ENCODE data around the gene ACTRT2. TPM values are rescaled to one million over a fixed set of nuclear protein-coding genes. Genes with fewer than 3 reads are reported as not detected.

The ACTRT2 gene
- total RNA-seq, 1 experiment from 2014 or later, result not detected

GRCh38 chr1:3003941-3004270, 17.4 kb upstream of the ACTRT2 start:
- no peak for DNase-seq
- H3K27me3 ChIP-seq (ENCODE audit: low read length), result no peaks in the 10 kb centered on the region
- H3K27ac ChIP-seq (ENCODE audit: low read length), result no peak overlapping the region
- H3K36me3 ChIP-seq (ENCODE audit: insufficient read depth, low read length), result no peaks in the 10 kb centered on the region
- no peak overlapping the region for H2AFZ ChIP-seq (ENCODE audit: low read length)
- no peak overlapping the region for H3K9ac ChIP-seq (ENCODE audit: low read length)
- H3K9me3 ChIP-seq (ENCODE audit: low read length), result 0 out of 2 replicates have a peak, but pooled peaks cover 3% of the 10 kb centered on the region
- no peak overlapping the region for H3K4me3 ChIP-seq (ENCODE audit: low read length)
- H3K4me2 ChIP-seq (ENCODE audit: low read depth, low read length, poor library complexity, severe bottlenecking), result no peak overlapping the region
- no peaks in the 10 kb centered on the region for H4K20me1 ChIP-seq (ENCODE audit: insufficient read depth, low read depth, low read length)
- no peaks in the 10 kb centered on the region for H3K9me2 ChIP-seq (replicated peaks; ENCODE audit: insufficient read depth, low read length)
- no peaks in the 10 kb centered on the region for H3K4me1 ChIP-seq (ENCODE audit: low read length)
- H3K79me2 ChIP-seq (ENCODE audit: low read length), result no peaks in the 10 kb centered on the region

GRCh38 chr1:3004285-3005205, 16.7 kb upstream of the ACTRT2 start:
- 0 out of 2 replicates have a peak, but pooled peaks cover 3% of the 10 kb centered on the region for H3K9me3 ChIP-seq (ENCODE audit: low read length)
- H3K9me2 ChIP-seq (replicated peaks; ENCODE audit: insufficient read depth, low read length), result no peaks in the 10 kb centered on the region
- H3K27ac ChIP-seq (ENCODE audit: low read length), result no peak overlapping the region
- H4K20me1 ChIP-seq (ENCODE audit: insufficient read depth, low read depth, low read length), result no peaks in the 10 kb centered on the region
- H3K27me3 ChIP-seq (ENCODE audit: low read length), result no peaks in the 10 kb centered on the region
- no peak overlapping the region for H3K4me2 ChIP-seq (ENCODE audit: low read depth, low read length, poor library complexity, severe bottlenecking)
- no peaks in the 10 kb centered on the region for H3K4me1 ChIP-seq (ENCODE audit: low read length)
- no peak overlapping the region for H3K9ac ChIP-seq (ENCODE audit: low read length)
- no peak overlapping the region for H2AFZ ChIP-seq (ENCODE audit: low read length)
- H3K79me2 ChIP-seq (ENCODE audit: low read length), result no peaks in the 10 kb centered on the region
- DNase-seq, result no peak
- H3K36me3 ChIP-seq (ENCODE audit: insufficient read depth, low read length), result no peaks in the 10 kb centered on the region
- no peak overlapping the region for H3K4me3 ChIP-seq (ENCODE audit: low read length)

- Histone ChIP-seq H3K36me3 (ENCODE audit: insufficient read depth, low read length) (no peaks in the 10 kb centered on the region), H3K27me3 (ENCODE audit: low read length) (no peaks in the 10 kb centered on the region), H3K9me2 (replicated peaks; ENCODE audit: insufficient read depth, low read length) (no peaks in the 10 kb centered on the region), H3K4me3 (ENCODE audit: low read length) (no peak overlapping the region), H3K9ac (ENCODE audit: low read length) (no peak overlapping the region), H3K9me3 (ENCODE audit: low read length) (0 out of 2 replicates have a peak, but pooled peaks cover 3% of the 10 kb centered on the region), H4K20me1 (ENCODE audit: insufficient read depth, low read depth, low read length) (no peaks in the 10 kb centered on the region), H3K27ac (ENCODE audit: low read length) (no peak overlapping the region), H3K79me2 (ENCODE audit: low read length) (no peaks in the 10 kb centered on the region), H3K4me1 (ENCODE audit: low read length) (no peaks in the 10 kb centered on the region), H3K4me2 (ENCODE audit: low read depth, low read length, poor library complexity, severe bottlenecking) (no peak overlapping the region), H2AFZ (ENCODE audit: low read length) (no peak overlapping the region)
- no peak for DNase-seq
These were observed 15.5 kb upstream of the ACTRT2 start for GRCh38 chr1:3005771-3006170.

GRCh38 chr1:3007298-3008147, 13.7 kb upstream of the ACTRT2 start:
- no peak overlapping the region for H3K4me3 ChIP-seq (ENCODE audit: low read length)
- no peaks in the 10 kb centered on the region for H3K79me2 ChIP-seq (ENCODE audit: low read length)
- H3K27ac ChIP-seq (ENCODE audit: low read length), result no peak overlapping the region
- H3K4me1 ChIP-seq (ENCODE audit: low read length), result no peaks in the 10 kb centered on the region
- H3K9ac ChIP-seq (ENCODE audit: low read length), result no peak overlapping the region
- H3K9me3 ChIP-seq (ENCODE audit: low read length), result 0 out of 2 replicates have a peak, but pooled peaks cover 3% of the 10 kb centered on the region
- H4K20me1 ChIP-seq (ENCODE audit: insufficient read depth, low read depth, low read length), result no peaks in the 10 kb centered on the region
- no peak overlapping the region for H3K4me2 ChIP-seq (ENCODE audit: low read depth, low read length, poor library complexity, severe bottlenecking)
- DNase-seq, result no peak
- H2AFZ ChIP-seq (ENCODE audit: low read length), result no peak overlapping the region
- no peaks in the 10 kb centered on the region for H3K27me3 ChIP-seq (ENCODE audit: low read length)
- no peaks in the 10 kb centered on the region for H3K36me3 ChIP-seq (ENCODE audit: insufficient read depth, low read length)
- H3K9me2 ChIP-seq (replicated peaks; ENCODE audit: insufficient read depth, low read length), result no peaks in the 10 kb centered on the region

GRCh38 chr1:3009021-3009420, 12.2 kb upstream of the ACTRT2 start:
- H3K9me3 ChIP-seq (ENCODE audit: low read length), result 0 out of 2 replicates have a peak, but pooled peaks cover 3% of the 10 kb centered on the region
- H3K4me3 ChIP-seq (ENCODE audit: low read length), result no peak overlapping the region
- 0 out of 2 replicates have a peak, but pooled peaks cover 3% of the 10 kb centered on the region for H4K20me1 ChIP-seq (ENCODE audit: insufficient read depth, low read depth, low read length)
- no peak overlapping the region for H3K27ac ChIP-seq (ENCODE audit: low read length)
- H3K9me2 ChIP-seq (replicated peaks; ENCODE audit: insufficient read depth, low read length), result no peaks in the 10 kb centered on the region
- no peaks in the 10 kb centered on the region for H3K36me3 ChIP-seq (ENCODE audit: insufficient read depth, low read length)
- no peak overlapping the region for H2AFZ ChIP-seq (ENCODE audit: low read length)
- no peaks in the 10 kb centered on the region for H3K79me2 ChIP-seq (ENCODE audit: low read length)
- no peaks in the 10 kb centered on the region for H3K27me3 ChIP-seq (ENCODE audit: low read length)
- no peak for DNase-seq
- no peaks in the 10 kb centered on the region for H3K4me1 ChIP-seq (ENCODE audit: low read length)
- no peak overlapping the region for H3K9ac ChIP-seq (ENCODE audit: low read length)
- H3K4me2 ChIP-seq (ENCODE audit: low read depth, low read length, poor library complexity, severe bottlenecking), result no peak overlapping the region

- Histone ChIP-seq H3K9me3 (ENCODE audit: low read length) (0 out of 2 replicates have a peak, but pooled peaks cover 3% of the 10 kb centered on the region), H3K9ac (ENCODE audit: low read length) (no peak overlapping the region), H3K4me2 (ENCODE audit: low read depth, low read length, poor library complexity, severe bottlenecking) (no peak overlapping the region), H3K79me2 (ENCODE audit: low read length) (no peaks in the 10 kb centered on the region), H4K20me1 (ENCODE audit: insufficient read depth, low read depth, low read length) (0 out of 2 replicates have a peak, but pooled peaks cover 3% of the 10 kb centered on the region), H3K9me2 (replicated peaks; ENCODE audit: insufficient read depth, low read length) (no peaks in the 10 kb centered on the region), H3K27ac (ENCODE audit: low read length) (no peak overlapping the region), H3K4me3 (ENCODE audit: low read length) (no peak overlapping the region), H3K4me1 (ENCODE audit: low read length) (no peaks in the 10 kb centered on the region), H3K36me3 (ENCODE audit: insufficient read depth, low read length) (no peaks in the 10 kb centered on the region), H3K27me3 (ENCODE audit: low read length) (no peaks in the 10 kb centered on the region), H2AFZ (ENCODE audit: low read length) (no peak overlapping the region)
- no peak for DNase-seq
These were observed 11.7 kb upstream of the ACTRT2 start for GRCh38 chr1:3009556-3009955.

GRCh38 chr1:3011127-3011526, 10.1 kb upstream of the ACTRT2 start:
- Histone ChIP-seq H3K4me3 (ENCODE audit: low read length) (no peak overlapping the region), H3K9ac (ENCODE audit: low read length) (no peak overlapping the region), H3K79me2 (ENCODE audit: low read length) (no peaks in the 10 kb centered on the region), H3K9me3 (ENCODE audit: low read length) (0 out of 2 replicates have a peak, but pooled peaks cover 3% of the 10 kb centered on the region), H2AFZ (ENCODE audit: low read length) (no peak overlapping the region), H3K9me2 (replicated peaks; ENCODE audit: insufficient read depth, low read length) (no peaks in the 10 kb centered on the region), H4K20me1 (ENCODE audit: insufficient read depth, low read depth, low read length) (peaks cover 6% of the 10 kb centered on the region; the same call in 1 of the 2 replicates), H3K4me2 (ENCODE audit: low read depth, low read length, poor library complexity, severe bottlenecking) (no peak overlapping the region), H3K36me3 (ENCODE audit: insufficient read depth, low read length) (no peaks in the 10 kb centered on the region), H3K4me1 (ENCODE audit: low read length) (no peaks in the 10 kb centered on the region), H3K27me3 (ENCODE audit: low read length) (no peaks in the 10 kb centered on the region), H3K27ac (ENCODE audit: low read length) (no peak overlapping the region)
- no peak for DNase-seq
